Sciatic nerve (tissue), 2 donors: Measurements from ENCODE around the gene JPT2. TPM values are rescaled to one million over a fixed set of nuclear protein-coding genes. Genes with fewer than 3 reads are reported as not detected.
"Not testable (repeated sequence)": the region's sequence is repeated elsewhere in the genome, so short reads cannot be mapped to it uniquely, and the experiment has no call there.

Source experiments
- ATAC-seq: fragments of 200-7000 bp; cut with Tn5 transposase; one replicate; pipeline ENCODE4 v1.9.1; 2020; ENCODE audit warnings: mild to moderate bottlenecking, moderate library complexity
- DNase-seq: peaks from one replicate; pipeline ENCODE4 v3.0.0-alpha.2; 2020; ENCODE audit warnings: low spot score
- intact Hi-C: fragments of 100-400 bp; cut with DNase I; formaldehyde crosslinking; loops from one replicate; pipeline ENCODE4 v1.14.2; 2022
- total RNA-seq: library from RNA; stranded (reverse); fragmentation: NEBNext Ultra II Directional; extraction: Animal tissue kit (Norgen Biotek cat#: 25700); gene quantifications from one replicate; pipeline ENCODE4 v1.2.1, GENCODE V29; 2021
- donor health status: DM: no; HTN: no; CAD: no.
- donor health status: DM: no; HTN: no; CAD: no.

JPT2 gene
- total RNA-seq, 1 donor from 2014 or later = 26.0 TPM

GRCh38 chr16:1701216-1701878 is 23.3 kb downstream of the JPT2 start:
- intact Hi-C loops = no loop called here
- no peak for ATAC-seq
- no peak for DNase-seq

GRCh38 chr16:1705324-1705687 is 27.2 kb downstream of the JPT2 start:
- peak; percentile 46 for ATAC-seq
- DNase-seq, intact Hi-C loops: not testable (repeated sequence)

GRCh38 chr16:1705688-1706385 is 27.8 kb downstream of the JPT2 start, which contains the start of gene MAPK8IP3:
TSS of gene MAPK8IP3 (plus strand) at chr16:1706195. CDS start at chr16:1706340, 145 bp downstream.
- peak; percentile 93 for ATAC-seq
- DNase-seq = peak; percentile 95
- intact Hi-C loops = no loop called here

GRCh38 chr16:1706386-1707192 is 28.5 kb downstream of the JPT2 start:
- ATAC-seq (no peak), DNase-seq (no peak)
- intact Hi-C loops = no loop called here

- ATAC-seq = no peak
- intact Hi-C loops = no loop called here
- no peak for DNase-seq
These were observed 29.2 kb downstream of the JPT2 start for GRCh38 chr16:1707193-1707790.

- intact Hi-C loops = no loop called here
- no peak for ATAC-seq
- no peak for DNase-seq
These were observed 30.1 kb downstream of the JPT2 start for GRCh38 chr16:1708083-1708767.

GRCh38 chr16:1708768-1709180 is 30.7 kb downstream of the JPT2 start:
- no peak for ATAC-seq
- intact Hi-C loops = no loop called here
- DNase-seq = no peak

GRCh38 chr16:1709356-1709755 is 31.3 kb downstream of the JPT2 start:
- intact Hi-C loops = no loop called here
- DNase-seq = no peak
- no peak for ATAC-seq

- ATAC-seq = no peak
- no peak for DNase-seq
- intact Hi-C loops = no loop called here
These were observed 32.9 kb downstream of the JPT2 start for GRCh38 chr16:1710811-1711507.

- no peak for DNase-seq
- peak; percentile 36 for ATAC-seq
- intact Hi-C loops = no loop called here
These were observed 34.7 kb downstream of the JPT2 start for GRCh38 chr16:1712791-1713261.

GRCh38 chr16:1713331-1713730 is 35.3 kb downstream of the JPT2 start:
- intact Hi-C loops = no loop called here
- DNase-seq (no peak), ATAC-seq (no peak)

- intact Hi-C loops = no loop called here
- ATAC-seq (no peak), DNase-seq (no peak)
These were observed 35.9 kb downstream of the JPT2 start for GRCh38 chr16:1713933-1714332.

- DNase-seq = no peak
- no peak for ATAC-seq
- intact Hi-C loops = no loop called here
These were observed 37.1 kb downstream of the JPT2 start for GRCh38 chr16:1715220-1715619.

GRCh38 chr16:1718236-1718635 is 40.2 kb downstream of the JPT2 start:
- intact Hi-C loops, DNase-seq: not testable (repeated sequence)

GRCh38 chr16:1719559-1720229 is 41.6 kb downstream of the JPT2 start:
- ATAC-seq, intact Hi-C loops, DNase-seq: not testable (repeated sequence)

More at GRCh38 chr16:1718236-1718635, 40.2 kb downstream of the JPT2 start:
- ATAC-seq = not testable (repeated sequence)

- intact Hi-C loops = no loop called here
- ATAC-seq (no peak), DNase-seq (no peak)
These were observed 43.3 kb downstream of the JPT2 start for GRCh38 chr16:1721372-1721771.

- DNase-seq (no peak), ATAC-seq (no peak)
- intact Hi-C loops = no loop called here
These were observed 45.5 kb downstream of the JPT2 start for GRCh38 chr16:1723450-1724147.
